BE2C (cell line): Measurements from ENCODE around the gene PDGFD.

Experiments
- DNase-seq: peaks from one replicate; pipeline ENCODE4 v3.0.0-alpha.2; 2020
- H3K27me3 ChIP-seq: fragments of 250-450 bp; sonication (Bioruptor Pico); 2 replicates; pipeline ENCODE4 v1.5.1; 2020; ENCODE audit warnings: mild to moderate bottlenecking
- H3K36me3 ChIP-seq: fragments of 250-450 bp; sonication (Bioruptor Pico); 2 replicates; pipeline ENCODE4 v1.5.1; 2020; ENCODE audit warnings: mild to moderate bottlenecking
- H3K4me1 ChIP-seq: fragments of 250-450 bp; sonication (Bioruptor Pico); 2 replicates; pipeline ENCODE4 v1.5.1; 2020
- H3K4me3 ChIP-seq: 2 replicates; pipeline ENCODE4 v1.5.1; 2011; ENCODE audit warnings: low read depth, low read length
- H3K9me3 ChIP-seq: fragments of 250-450 bp; sonication (Bioruptor Pico); 2 replicates; pipeline ENCODE4 v1.5.1; 2020
- CTCF ChIP-seq: IDR thresholded peaks from 2 replicates; pipeline ENCODE4 v1.5.1; 2012; ENCODE audit warnings: mild to moderate bottlenecking, low read depth, low read length

Gene PDGFD

GRCh38 chr11:104191124-104191523 is 27.2 kb upstream of the PDGFD start:
- Histone ChIP-seq H3K9me3 (no peaks in the 10 kb centered on the region), H3K27me3 (no peaks in the 10 kb centered on the region), H3K36me3 (no peaks in the 10 kb centered on the region), H3K4me3 (no peak overlapping the region), H3K4me1 (no peaks in the 10 kb centered on the region)
- DNase-seq, result no peak
- no peak for TF ChIP-seq CTCF

GRCh38 chr11:104183593-104183992 is 19.6 kb upstream of the PDGFD start:
- Histone ChIP-seq H3K9me3 (no peaks in the 10 kb centered on the region), H3K4me3 (no peak overlapping the region), H3K36me3 (no peaks in the 10 kb centered on the region), H3K4me1 (peaks cover 6% of the 10 kb centered on the region; the same call in 1 of the 2 replicates), H3K27me3 (no peaks in the 10 kb centered on the region)
- no peak for TF ChIP-seq CTCF
- DNase-seq, result no peak

DNA sequence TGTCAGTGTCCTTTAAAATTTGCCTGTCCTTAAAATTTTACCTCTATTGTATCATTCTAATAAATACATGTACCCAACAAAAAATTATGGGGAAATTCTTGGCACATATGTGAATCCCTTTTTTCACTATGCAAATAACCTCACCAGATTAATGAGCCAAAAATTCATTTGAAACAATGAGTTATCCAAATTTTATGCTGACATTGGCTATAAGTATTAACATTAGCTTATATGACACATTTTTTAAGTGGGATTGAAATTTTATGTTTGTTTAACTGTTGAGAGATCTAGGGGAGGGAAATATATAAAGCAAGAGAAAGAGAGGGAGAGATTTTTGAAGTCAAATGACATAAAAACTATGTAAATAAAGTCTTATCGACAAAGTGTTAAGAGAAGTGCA is 11.8 kb upstream of the PDGFD start:
- no peak for DNase-seq
- no peak for TF ChIP-seq CTCF
- no peaks in the 10 kb centered on the region for H3K4me1 ChIP-seq
- H3K27me3 ChIP-seq, result no peaks in the 10 kb centered on the region; the same call in 1 of the 2 replicates
- H3K9me3 ChIP-seq, result no peaks in the 10 kb centered on the region
- H3K36me3 ChIP-seq, result no peaks in the 10 kb centered on the region
- no peak overlapping the region for H3K4me3 ChIP-seq

DNA sequence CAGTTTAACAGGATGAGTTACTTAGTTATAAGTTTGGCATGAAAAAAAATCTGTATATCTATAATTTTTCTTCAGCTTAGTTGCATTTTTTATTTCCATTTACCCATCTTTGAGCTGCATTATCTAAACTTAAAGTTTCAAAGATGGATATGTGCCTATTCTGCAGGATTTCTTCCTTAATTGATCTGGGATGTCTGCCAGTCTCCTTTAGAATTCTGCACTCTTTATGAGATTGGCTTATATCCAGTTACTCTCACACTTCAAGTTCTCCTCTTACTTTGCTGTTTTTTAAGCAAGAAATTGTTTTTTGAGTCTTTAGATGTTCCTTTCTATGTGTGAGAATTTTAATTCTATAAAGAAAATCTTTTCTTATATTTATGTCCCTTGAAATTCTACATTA is 5.1 kb upstream of the PDGFD start:
- Histone ChIP-seq H3K9me3 (no peaks in the 10 kb centered on the region), H3K27me3 (no peaks in the 10 kb centered on the region), H3K4me3 (no peak overlapping the region), H3K36me3 (no peaks in the 10 kb centered on the region), H3K4me1 (no peaks in the 10 kb centered on the region; the same call in 1 of the 2 replicates)
- no peak for TF ChIP-seq CTCF
- DNase-seq, result no peak

- TF ChIP-seq CTCF, result no peak
- Histone ChIP-seq H3K4me1 (no peaks in the 10 kb centered on the region; the same call in 1 of the 2 replicates), H3K27me3 (no peaks in the 10 kb centered on the region), H3K4me3 (no peak overlapping the region), H3K9me3 (no peaks in the 10 kb centered on the region), H3K36me3 (no peaks in the 10 kb centered on the region)
- DNase-seq, result no peak
Measured at GRCh38 chr11:104165014-104165413, 1.1 kb upstream of the PDGFD start.

GRCh38 chr11:104163100-104164027 is 583 bp downstream of the PDGFD start:
- no peak for DNase-seq
- Histone ChIP-seq H3K36me3 (no peaks in the 10 kb centered on the region), H3K9me3 (no peaks in the 10 kb centered on the region), H3K4me1 (no peaks in the 10 kb centered on the region; the same call in 1 of the 2 replicates), H3K4me3 (peak overlapping the region; percentile 76), H3K27me3 (no peaks in the 10 kb centered on the region)
- TF ChIP-seq CTCF, result no peak
